IPS-15b (cell line): Measurements from ENCODE around the gene CEBPE.

ENCODE experiments used
- H3K27me3 ChIP-seq: one replicate; pipeline ENCODE4 v1.6.1; 2013; ENCODE audit warnings: low read length; ENCODE audit not compliant: control insufficient read depth, insufficient read depth
- H3K36me3 ChIP-seq: one replicate; pipeline ENCODE4 v1.6.1; 2013; ENCODE audit warnings: low read length; ENCODE audit not compliant: control insufficient read depth, insufficient read depth
- H3K4me1 ChIP-seq: one replicate; pipeline ENCODE4 v1.6.1; 2013; ENCODE audit warnings: mild to moderate bottlenecking, low read length; ENCODE audit not compliant: control insufficient read depth, insufficient read depth
- H3K4me3 ChIP-seq: one replicate; pipeline ENCODE4 v1.5.1; 2013; ENCODE audit warnings: low read depth, low read length
- H3K9ac ChIP-seq: one replicate; pipeline ENCODE4 v1.6.1; 2013; ENCODE audit warnings: low read depth, mild to moderate bottlenecking, low read length
- H3K9me3 ChIP-seq: one replicate; pipeline ENCODE4 v1.6.1; 2013; ENCODE audit warnings: mild to moderate bottlenecking, low read length; ENCODE audit not compliant: control insufficient read depth, insufficient read depth

Gene CEBPE

DNA sequence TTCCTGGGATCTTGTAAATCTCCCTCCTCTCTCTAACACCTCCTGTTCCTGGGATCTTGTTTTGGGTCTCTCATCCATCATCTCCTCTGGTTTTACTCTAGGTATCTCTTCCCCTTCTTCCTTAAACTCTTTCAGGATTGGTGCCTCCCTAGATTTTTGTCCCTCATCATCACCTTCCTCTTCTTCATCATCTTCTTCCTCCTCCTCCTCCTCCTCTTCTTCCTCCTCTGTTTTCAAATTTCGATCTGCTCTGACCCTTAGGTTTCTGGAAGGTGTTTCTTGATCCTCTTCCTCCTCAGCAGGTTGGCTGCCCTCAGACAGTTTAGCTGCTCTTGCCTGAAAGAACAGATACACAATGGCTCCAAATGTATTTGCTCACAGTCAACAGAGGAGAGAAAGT, 38.6 kb downstream of the CEBPE start:
- peaks cover 32% of the 10 kb centered on the region for H3K36me3 ChIP-seq
- no peak overlapping the region for H3K4me3 ChIP-seq
- H3K27me3 ChIP-seq: no peaks in the 10 kb centered on the region
- no peaks in the 10 kb centered on the region for H3K4me1 ChIP-seq
- H3K9me3 ChIP-seq: no peaks in the 10 kb centered on the region
- no peak overlapping the region for H3K9ac ChIP-seq

DNA sequence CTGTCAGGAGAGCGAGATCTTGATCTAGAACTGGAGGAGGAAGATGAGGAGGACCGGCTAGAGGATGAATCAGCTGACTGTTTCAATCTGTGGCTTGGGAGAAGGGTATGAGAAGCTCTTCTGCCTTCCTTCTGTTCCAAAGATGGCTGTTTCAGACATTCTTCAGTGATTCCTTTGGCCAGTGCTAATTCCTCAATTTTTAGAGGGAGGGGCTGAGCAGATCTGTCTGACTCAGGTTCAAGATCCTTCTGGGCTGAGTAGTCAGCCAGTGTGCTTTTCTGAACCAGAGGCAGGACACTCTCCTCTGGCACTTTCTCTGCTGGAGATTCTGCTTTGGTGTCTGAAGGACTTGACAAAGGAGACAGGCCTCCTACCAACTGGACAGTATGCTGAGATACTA, 39.3 kb downstream of the CEBPE start:
- H3K36me3 ChIP-seq: peaks cover 37% of the 10 kb centered on the region
- no peaks in the 10 kb centered on the region for H3K9me3 ChIP-seq
- no peaks in the 10 kb centered on the region for H3K27me3 ChIP-seq
- H3K4me1 ChIP-seq: no peaks in the 10 kb centered on the region
- H3K4me3 ChIP-seq: no peak overlapping the region
- no peak overlapping the region for H3K9ac ChIP-seq

DNA sequence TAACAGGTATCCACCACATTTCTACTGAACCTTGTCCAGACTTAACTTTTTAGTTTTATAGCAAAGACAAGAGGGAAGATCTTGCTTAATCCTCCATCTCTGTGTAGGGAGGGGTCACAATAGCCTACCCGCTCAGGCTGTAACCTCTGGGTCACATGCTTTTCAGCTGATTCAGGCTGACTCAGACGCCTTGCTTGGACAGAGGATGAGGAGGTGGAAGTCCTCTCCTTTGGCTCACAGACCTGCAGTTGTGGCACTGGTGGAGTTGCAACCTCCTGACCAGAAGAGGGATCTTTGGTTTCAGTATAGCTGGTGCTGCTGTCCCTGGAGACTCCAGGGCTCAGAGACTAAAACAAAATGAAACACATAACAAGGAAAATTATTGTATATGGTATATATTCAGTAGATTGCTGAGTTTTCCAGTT, 40.4 kb downstream of the CEBPE start:
- Histone ChIP-seq H3K9me3 (no peaks in the 10 kb centered on the region), H3K9ac (no peak overlapping the region), H3K4me3 (no peak overlapping the region), H3K36me3 (peaks cover 35% of the 10 kb centered on the region), H3K27me3 (no peaks in the 10 kb centered on the region), H3K4me1 (no peaks in the 10 kb centered on the region)

DNA sequence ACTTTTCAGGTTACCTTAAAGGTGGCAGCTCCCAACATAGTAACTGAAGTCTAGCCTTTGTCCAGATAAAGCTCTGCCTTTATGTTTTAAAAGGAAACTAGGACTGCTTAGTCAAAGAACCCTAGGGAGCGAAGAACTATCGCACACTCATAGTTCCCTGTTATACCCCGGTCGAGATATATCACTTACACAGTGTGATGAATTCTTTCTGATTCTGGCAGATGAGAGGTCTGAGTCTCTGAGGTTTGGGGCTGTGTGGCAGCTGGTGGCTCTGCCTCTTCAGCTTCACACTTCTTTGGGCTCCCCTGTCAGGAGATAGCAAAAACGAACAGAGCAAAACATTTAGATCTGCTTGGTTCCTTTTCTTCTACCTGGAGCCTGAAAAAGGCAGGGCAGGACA, 41.1 kb downstream of the CEBPE start:
- Histone ChIP-seq H3K27me3 (no peaks in the 10 kb centered on the region), H3K4me3 (no peak overlapping the region), H3K9ac (no peak overlapping the region), H3K9me3 (no peaks in the 10 kb centered on the region), H3K36me3 (peaks cover 35% of the 10 kb centered on the region), H3K4me1 (no peaks in the 10 kb centered on the region)

DNA sequence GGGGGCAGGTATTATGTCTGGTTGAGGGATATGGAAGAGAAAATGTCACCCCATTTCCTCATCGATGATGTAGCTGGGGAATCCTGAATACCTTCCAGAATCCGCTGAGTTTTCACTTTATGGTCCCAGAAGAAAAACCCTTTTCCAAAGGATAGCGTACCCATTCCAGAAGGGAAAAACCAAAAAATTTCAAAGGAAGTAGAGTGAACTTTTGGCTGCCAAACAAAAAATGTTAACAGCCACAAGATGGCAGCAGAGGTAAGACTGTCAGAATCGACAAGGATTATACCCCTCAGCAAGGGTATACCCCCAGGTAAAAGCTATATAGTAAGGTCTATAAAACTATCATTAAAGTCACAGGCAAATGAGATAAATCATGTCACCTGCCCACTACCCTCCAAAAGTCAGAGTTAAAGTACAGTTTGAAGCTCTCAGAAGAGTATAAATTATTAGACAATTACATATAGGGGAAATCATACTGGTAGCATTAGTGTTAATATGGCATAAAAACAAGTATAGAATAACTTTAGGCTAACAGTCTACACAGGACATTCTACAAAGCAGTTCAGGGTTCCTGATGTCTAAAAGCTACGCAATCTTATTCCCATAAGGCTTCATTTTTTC, 42.2 kb downstream of the CEBPE start:
- Histone ChIP-seq H3K4me1 (peaks cover 8% of the 10 kb centered on the region), H3K4me3 (no peak overlapping the region), H3K9ac (no peak overlapping the region), H3K36me3 (peaks cover 35% of the 10 kb centered on the region), H3K27me3 (no peaks in the 10 kb centered on the region), H3K9me3 (no peaks in the 10 kb centered on the region)

DNA sequence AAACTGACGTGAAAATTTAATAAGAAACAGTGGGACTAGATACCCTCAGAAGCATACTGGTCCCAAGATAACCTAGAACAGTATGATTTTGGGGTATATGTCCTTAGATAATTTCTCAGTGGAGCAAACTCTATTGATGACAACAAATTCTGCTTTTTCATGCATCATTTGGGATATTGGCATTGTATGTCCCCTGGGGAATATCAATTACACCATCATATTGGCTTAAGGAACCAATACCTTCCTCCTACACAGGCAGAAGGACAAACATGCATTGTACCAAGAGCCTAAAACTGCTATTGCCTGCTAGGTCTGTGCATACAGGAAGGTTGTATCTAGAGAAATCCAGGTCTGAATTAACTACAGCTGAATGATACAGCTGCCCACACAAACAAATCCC, 44.1 kb downstream of the CEBPE start:
- H3K9me3 ChIP-seq: no peaks in the 10 kb centered on the region
- H3K4me3 ChIP-seq: no peak overlapping the region
- no peak overlapping the region for H3K9ac ChIP-seq
- no peaks in the 10 kb centered on the region for H3K27me3 ChIP-seq
- peaks cover 26% of the 10 kb centered on the region for H3K36me3 ChIP-seq
- H3K4me1 ChIP-seq: peaks cover 15% of the 10 kb centered on the region

DNA sequence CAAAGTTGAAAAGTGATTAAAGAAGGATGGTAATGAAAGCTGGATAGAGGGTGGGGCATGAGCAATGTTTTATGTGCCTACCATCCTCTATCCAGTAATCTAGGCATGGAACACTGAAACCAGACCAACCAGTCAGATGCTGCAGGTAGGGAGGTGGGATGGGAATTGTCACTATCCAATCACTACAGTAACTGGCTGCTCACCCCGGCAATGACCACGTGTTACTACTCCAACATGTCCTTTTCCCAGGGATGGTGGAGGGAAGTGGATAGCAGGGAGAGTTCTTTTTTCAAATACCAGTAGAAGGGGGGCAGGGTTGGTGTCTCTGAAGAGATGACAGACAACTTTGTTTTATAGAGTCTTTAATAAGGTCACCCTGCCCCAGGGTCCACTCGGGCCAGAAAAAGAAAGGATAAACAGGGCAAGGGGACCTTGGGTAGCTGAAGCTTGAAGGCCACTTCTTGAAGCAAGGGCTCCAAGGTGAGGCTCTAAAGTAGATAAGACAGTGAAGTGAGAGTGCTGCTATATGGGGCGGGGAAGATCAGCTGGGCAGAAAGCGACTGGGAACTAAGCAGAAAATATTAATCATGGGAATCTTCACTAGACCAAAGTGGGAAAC, 47.0 kb downstream of the CEBPE start:
- no peak overlapping the region for H3K9ac ChIP-seq

DNA sequence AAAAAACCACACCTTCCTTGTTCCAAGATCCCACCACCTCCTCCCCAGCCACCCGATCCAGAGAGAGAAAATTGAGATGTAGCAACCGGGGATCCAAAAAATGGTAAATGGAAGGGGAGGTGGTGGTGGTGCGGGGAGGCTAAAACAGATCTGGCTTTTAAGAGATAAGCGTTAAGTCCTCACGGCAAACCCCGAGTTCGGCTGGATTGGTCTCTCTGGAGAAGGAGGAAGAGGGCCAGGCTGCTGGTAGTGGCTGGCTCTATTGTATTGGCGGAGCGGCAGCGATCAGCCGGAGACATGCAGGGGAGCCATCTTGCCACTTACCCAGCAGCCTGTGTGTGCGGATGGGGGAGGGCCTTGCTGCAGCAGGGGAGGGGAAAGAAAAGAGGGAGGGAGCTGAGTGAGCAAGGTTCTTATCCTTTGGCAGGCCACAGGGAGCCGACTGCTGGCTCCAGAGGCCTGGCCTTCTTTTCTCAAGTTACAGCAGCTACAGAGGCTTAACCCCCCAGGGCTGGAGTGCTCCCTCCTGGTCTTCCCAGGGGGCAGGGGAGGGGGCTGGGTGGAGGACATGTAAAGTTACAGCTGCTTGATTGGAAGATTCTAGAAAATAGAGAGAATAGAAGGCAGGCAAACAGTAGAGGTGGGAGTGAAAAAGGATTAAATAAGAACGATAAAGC, 47.7 kb downstream of the CEBPE start:
- peaks cover 31% of the 10 kb centered on the region for H3K36me3 ChIP-seq
- peaks cover 15% of the 10 kb centered on the region for H3K4me1 ChIP-seq
- H3K27me3 ChIP-seq: no peaks in the 10 kb centered on the region
- H3K4me3 ChIP-seq: peak overlapping the region; percentile 88
- peak overlapping the region; percentile 86 for H3K9ac ChIP-seq
- no peaks in the 10 kb centered on the region for H3K9me3 ChIP-seq

More for the DNA sequence above, 47.0 kb downstream of the CEBPE start:
- Histone ChIP-seq H3K36me3 (peaks cover 32% of the 10 kb centered on the region), H3K4me1 (peaks cover 15% of the 10 kb centered on the region), H3K9me3 (no peaks in the 10 kb centered on the region), H3K27me3 (no peaks in the 10 kb centered on the region), H3K4me3 (peak overlapping the region; percentile 88)

DNA sequence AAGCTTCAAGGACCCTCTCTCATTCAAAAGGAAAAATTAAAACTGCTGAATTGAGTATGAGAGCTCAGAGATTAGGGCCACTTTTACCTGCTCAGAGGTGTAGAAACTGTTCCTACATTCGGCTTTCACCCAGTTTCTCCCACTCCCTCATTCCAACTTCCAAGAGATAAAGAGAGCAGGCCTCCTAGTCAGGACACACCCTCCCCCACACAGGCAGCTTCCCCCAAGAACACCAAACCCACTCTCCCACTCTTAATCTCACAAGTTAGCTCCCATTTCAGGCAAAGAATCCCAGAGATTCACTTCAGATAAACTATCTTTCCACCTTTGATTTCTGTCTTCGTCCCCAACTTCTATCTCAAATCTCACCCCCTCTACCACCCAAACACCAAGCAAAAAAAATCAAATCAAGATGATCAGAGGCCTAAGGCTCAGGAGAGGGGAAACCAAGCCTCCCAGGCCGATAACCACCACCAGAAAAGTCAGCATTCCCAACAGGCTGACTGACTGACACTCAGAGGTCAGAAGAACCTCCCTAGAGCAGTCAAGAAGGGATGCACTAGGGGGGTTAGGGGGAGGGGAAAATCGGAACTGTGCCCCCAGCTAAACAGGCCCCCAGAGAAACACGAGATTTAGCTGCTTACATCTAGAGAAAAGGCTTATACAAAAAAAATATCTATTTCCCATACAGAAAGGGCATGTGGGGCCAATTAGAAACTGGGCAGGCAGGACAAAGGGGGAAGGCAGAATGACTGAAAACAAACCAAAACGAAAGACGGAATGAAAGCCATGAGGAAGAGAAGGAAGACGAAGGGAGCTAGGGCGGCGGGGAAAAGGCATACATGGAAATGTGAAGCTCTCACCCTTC, 48.6 kb downstream of the CEBPE start:
- peaks cover 33% of the 10 kb centered on the region for H3K36me3 ChIP-seq
- H3K27me3 ChIP-seq: no peaks in the 10 kb centered on the region
- peak overlapping the region; percentile 86 for H3K9ac ChIP-seq
- peaks cover 15% of the 10 kb centered on the region for H3K4me1 ChIP-seq
- peak overlapping the region; percentile 88 for H3K4me3 ChIP-seq
- H3K9me3 ChIP-seq: no peaks in the 10 kb centered on the region

DNA sequence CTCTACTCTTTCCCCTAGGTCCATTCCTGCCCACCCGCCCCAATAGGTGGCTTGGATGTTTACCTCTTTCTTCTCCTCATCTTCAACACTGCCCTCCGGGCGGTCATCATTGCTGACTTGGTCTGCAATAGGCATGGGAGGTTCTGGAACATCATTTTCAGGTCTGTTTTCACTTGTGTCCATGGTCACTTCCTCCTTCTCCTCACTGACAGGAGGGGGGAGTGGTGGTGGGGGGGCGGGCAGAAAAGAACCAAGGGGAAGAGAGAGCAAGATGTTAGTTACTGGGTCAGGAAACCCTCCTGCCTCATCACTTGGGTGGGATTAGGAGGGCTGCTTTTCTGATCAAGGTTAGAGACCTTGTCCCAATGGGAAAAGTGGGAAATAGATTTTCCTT, 49.6 kb downstream of the CEBPE start:
- Histone ChIP-seq H3K9me3 (no peaks in the 10 kb centered on the region), H3K27me3 (no peaks in the 10 kb centered on the region), H3K4me1 (peaks cover 15% of the 10 kb centered on the region), H3K9ac (no peak overlapping the region), H3K4me3 (peak overlapping the region; percentile 27), H3K36me3 (peaks cover 37% of the 10 kb centered on the region)

DNA sequence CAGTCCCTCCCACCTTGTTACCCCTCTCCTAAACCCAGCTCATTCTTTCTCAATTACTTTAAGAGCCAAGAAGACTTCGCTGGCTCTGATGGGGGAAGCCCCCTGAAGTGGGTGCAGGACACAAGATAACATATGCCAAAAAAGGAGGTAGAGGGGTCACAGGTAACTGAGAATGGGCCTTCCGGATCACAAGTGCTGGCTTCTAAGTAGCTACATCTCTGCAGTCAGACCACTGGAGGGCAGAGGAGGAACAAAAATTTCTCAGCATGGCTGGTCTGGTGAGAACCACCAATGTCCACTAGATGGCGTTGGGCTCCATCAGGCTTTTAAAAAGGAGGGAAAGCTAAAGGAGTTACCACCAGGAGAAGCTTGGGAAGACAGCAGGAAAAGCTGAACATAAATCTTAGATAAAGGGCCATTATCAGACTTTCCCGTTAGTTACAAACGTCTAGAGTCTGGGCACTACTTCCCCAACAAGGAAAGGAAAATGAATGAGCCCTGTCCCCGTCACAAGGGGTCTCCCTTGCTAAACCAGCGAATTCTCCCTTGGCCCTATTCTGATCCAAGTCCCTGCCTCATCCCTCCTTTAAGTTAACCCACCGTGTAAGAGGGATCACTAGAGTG, 50.2 kb downstream of the CEBPE start:
- Histone ChIP-seq H3K9ac (no peak overlapping the region), H3K9me3 (no peaks in the 10 kb centered on the region), H3K4me1 (peaks cover 15% of the 10 kb centered on the region), H3K36me3 (peaks cover 42% of the 10 kb centered on the region), H3K4me3 (no peak overlapping the region), H3K27me3 (no peaks in the 10 kb centered on the region)
